Astrocyte (in vitro differentiated cells and primary cell): ENCODE data around the gene TTC24. TPM values are rescaled to one million over a fixed set of nuclear protein-coding genes. Genes with fewer than 3 reads are reported as not detected.
"Not testable (repeated sequence)": the region's sequence is repeated elsewhere in the genome, so short reads cannot be mapped to it uniquely, and the experiment has no call there.

ENCODE experiments used
- DNase-seq: peaks from one replicate; pipeline ENCODE4 v3.0.0-alpha.2; 2010; ENCODE audit warnings: low read depth
- FAIRE-seq: peaks from 2 replicates; lab custom pipeline; 2011; peaks lifted over from hg19 to GRCh38; lab: Jason Lieb, UNC
- H2AFZ ChIP-seq: 2 replicates; pipeline ENCODE4 v1.6.0; 2012; ENCODE audit warnings: low read depth, low read length, inconsistent platforms
- H3K27ac ChIP-seq: 2 replicates; pipeline ENCODE4 v1.5.1; 2011; ENCODE audit warnings: low read depth, low read length, inconsistent platforms
- H3K27me3 ChIP-seq: 2 replicates; pipeline ENCODE4 v1.6.0; 2011; ENCODE audit warnings: low read length, inconsistent platforms; ENCODE audit not compliant: insufficient read depth
- H3K36me3 ChIP-seq: 2 replicates; pipeline ENCODE4 v1.5.1; 2011; ENCODE audit warnings: low read length, inconsistent platforms; ENCODE audit not compliant: insufficient read depth
- H3K4me1 ChIP-seq: 2 replicates; pipeline ENCODE4 v1.5.1; 2011; ENCODE audit warnings: low read length, inconsistent platforms; ENCODE audit not compliant: insufficient read depth
- H3K4me2 ChIP-seq: 2 replicates; pipeline ENCODE4 v1.6.0; 2012; ENCODE audit warnings: low read length, inconsistent platforms
- H3K4me3 ChIP-seq: 2 replicates; pipeline ENCODE4 v1.5.1; 2011; ENCODE audit warnings: low read depth, mild to moderate bottlenecking, low read length, inconsistent platforms; ENCODE audit not compliant: insufficient read depth
- H3K79me2 ChIP-seq: 2 replicates; pipeline ENCODE4 v1.6.0; 2012; ENCODE audit warnings: mild to moderate bottlenecking, low read length, inconsistent platforms; ENCODE audit not compliant: insufficient read depth
- H3K9ac ChIP-seq: 2 replicates; pipeline ENCODE4 v1.6.0; 2012; ENCODE audit warnings: mild to moderate bottlenecking, low read length, inconsistent platforms
- H3K9me3 ChIP-seq: 2 replicates; pipeline ENCODE4 v1.5.1; 2012; ENCODE audit warnings: low read depth, mild to moderate bottlenecking, low read length, inconsistent platforms; ENCODE audit not compliant: insufficient read depth
- H4K20me1 ChIP-seq: 2 replicates; pipeline ENCODE4 v1.6.0; 2012; ENCODE audit warnings: low read length, inconsistent platforms; ENCODE audit not compliant: insufficient read depth
- H3K27ac Mint-ChIP-seq: one replicate; pipeline ENCODE4 v1.8.0; 2021; ENCODE audit warnings: mild to moderate bottlenecking, mixed read lengths; ENCODE audit not compliant: unreplicated experiment
- H3K27me3 Mint-ChIP-seq: one replicate; pipeline ENCODE4 v1.8.0; 2021; ENCODE audit warnings: low read depth, mixed read lengths; ENCODE audit not compliant: unreplicated experiment
- H3K36me3 Mint-ChIP-seq: one replicate; pipeline ENCODE4 v1.8.0; 2021; ENCODE audit warnings: low read depth, mixed read lengths; ENCODE audit not compliant: unreplicated experiment
- H3K4me1 Mint-ChIP-seq: one replicate; pipeline ENCODE4 v1.8.0; 2021; ENCODE audit warnings: low read depth, mixed read lengths; ENCODE audit not compliant: unreplicated experiment
- H3K4me3 Mint-ChIP-seq: one replicate; pipeline ENCODE4 v1.8.0; 2021; ENCODE audit warnings: mild to moderate bottlenecking, moderate library complexity, mixed read lengths; ENCODE audit not compliant: unreplicated experiment
- H3K9me3 Mint-ChIP-seq: one replicate; pipeline ENCODE4 v1.8.0; 2021; ENCODE audit warnings: mild to moderate bottlenecking, mixed read lengths; ENCODE audit not compliant: unreplicated experiment
- CTCF ChIP-seq: IDR thresholded peaks from 2 replicates; pipeline ENCODE4 v1.5.1; 2011; ENCODE audit warnings: low read depth, mild to moderate bottlenecking, inconsistent platforms, low read length, moderate library complexity; ENCODE audit not compliant: insufficient read depth
- EZH2 ChIP-seq: IDR thresholded peaks from 2 replicates; pipeline ENCODE4 v1.6.1; 2012; ENCODE audit warnings: mild to moderate bottlenecking, low read length, inconsistent platforms; ENCODE audit not compliant: insufficient read depth
- total RNA-seq: library from RNA; stranded (reverse); gene quantifications from 2 replicates; pipeline ENCODE4 v1.2.1, GENCODE V29; 2021

TTC24 gene
- total RNA-seq, 1 donor from 2014 or later, result not detected

GRCh38 chr1:156551869-156552268, 27.7 kb upstream of the TTC24 start:
- H3K4me3 Mint-ChIP-seq, result no peak overlapping the region
- TF ChIP-seq CTCF (no peak), EZH2 (no peak)
- no peaks in the 10 kb centered on the region for H3K27me3 ChIP-seq
- H3K4me3 ChIP-seq, result no peak overlapping the region
- H3K4me1 Mint-ChIP-seq, result peaks cover 3% of the 10 kb centered on the region
- no peak overlapping the region for H2AFZ ChIP-seq
- H3K79me2 ChIP-seq, result no peaks in the 10 kb centered on the region
- H3K9me3 Mint-ChIP-seq, result no peaks in the 10 kb centered on the region
- no peaks in the 10 kb centered on the region for H3K36me3 Mint-ChIP-seq
- H3K9ac ChIP-seq, result no peak overlapping the region
- H4K20me1 ChIP-seq, result no peaks in the 10 kb centered on the region
- no peak for FAIRE-seq
- H3K27me3 Mint-ChIP-seq, result peaks cover 3% of the 10 kb centered on the region
- no peaks in the 10 kb centered on the region for H3K9me3 ChIP-seq
- no peak overlapping the region for H3K4me2 ChIP-seq
- no peak overlapping the region for H3K27ac Mint-ChIP-seq
- H3K4me1 ChIP-seq, result no peaks in the 10 kb centered on the region
- DNase-seq, result no peak
- peaks cover 22% of the 10 kb centered on the region for H3K36me3 ChIP-seq
- H3K27ac ChIP-seq, result no peak overlapping the region

GRCh38 chr1:156552518-156552917, 27.0 kb upstream of the TTC24 start:
- no peaks in the 10 kb centered on the region for H4K20me1 ChIP-seq
- DNase-seq (no peak), FAIRE-seq (no peak)
- no peak overlapping the region for H2AFZ ChIP-seq
- H3K9ac ChIP-seq, result no peak overlapping the region
- H3K4me3 Mint-ChIP-seq, result no peak overlapping the region
- H3K9me3 Mint-ChIP-seq, result no peaks in the 10 kb centered on the region
- no peaks in the 10 kb centered on the region for H3K4me1 ChIP-seq
- H3K4me1 Mint-ChIP-seq, result peaks cover 3% of the 10 kb centered on the region
- no peaks in the 10 kb centered on the region for H3K36me3 Mint-ChIP-seq
- H3K27me3 Mint-ChIP-seq, result peaks cover 3% of the 10 kb centered on the region
- H3K27ac ChIP-seq, result no peak overlapping the region
- H3K4me2 ChIP-seq, result no peak overlapping the region
- TF ChIP-seq EZH2 (no peak), CTCF (no peak)
- H3K36me3 ChIP-seq, result peaks cover 19% of the 10 kb centered on the region
- H3K27me3 ChIP-seq, result no peaks in the 10 kb centered on the region
- no peaks in the 10 kb centered on the region for H3K9me3 ChIP-seq
- H3K4me3 ChIP-seq, result no peak overlapping the region
- no peaks in the 10 kb centered on the region for H3K79me2 ChIP-seq
- no peak overlapping the region for H3K27ac Mint-ChIP-seq

GRCh38 chr1:156552937-156553336, 26.6 kb upstream of the TTC24 start:
- H3K9ac ChIP-seq, H3K27me3 Mint-ChIP-seq, H3K79me2 ChIP-seq, DNase-seq, H4K20me1 ChIP-seq, H3K4me1 Mint-ChIP-seq, H3K4me1 ChIP-seq, H3K27ac ChIP-seq, FAIRE-seq, H3K4me2 ChIP-seq, H3K4me3 ChIP-seq, H2AFZ ChIP-seq, H3K9me3 ChIP-seq, H3K9me3 Mint-ChIP-seq, H3K36me3 Mint-ChIP-seq, H3K27me3 ChIP-seq: not testable (repeated sequence)
- H3K36me3 ChIP-seq, result peaks cover 15% of the 10 kb centered on the region
- Mint-ChIP-seq H3K27ac (peak overlapping the region; percentile 4), H3K4me3 (peak overlapping the region; percentile 43)
